HT-29 (cell line): ENCODE measurements around the gene PCID2. TPM values are rescaled to one million over a fixed set of nuclear protein-coding genes. Genes with fewer than 3 reads are reported as not detected.

Experiments used
- DNase-seq: peaks from one replicate; pipeline ENCODE4 v3.0.0-alpha.2; 2015; ENCODE audit warnings: low spot score
- total RNA-seq: library from RNA; depleted of rRNA; stranded (reverse); fragments of >200 nt; shearing (Covaris generic); gene quantifications from 2 replicates; pipeline ENCODE4 v1.2.3, GENCODE V29; 2014

PCID2 gene
- total RNA-seq, 1 experiment from 2014 or later, result 62.4 TPM

DNA sequence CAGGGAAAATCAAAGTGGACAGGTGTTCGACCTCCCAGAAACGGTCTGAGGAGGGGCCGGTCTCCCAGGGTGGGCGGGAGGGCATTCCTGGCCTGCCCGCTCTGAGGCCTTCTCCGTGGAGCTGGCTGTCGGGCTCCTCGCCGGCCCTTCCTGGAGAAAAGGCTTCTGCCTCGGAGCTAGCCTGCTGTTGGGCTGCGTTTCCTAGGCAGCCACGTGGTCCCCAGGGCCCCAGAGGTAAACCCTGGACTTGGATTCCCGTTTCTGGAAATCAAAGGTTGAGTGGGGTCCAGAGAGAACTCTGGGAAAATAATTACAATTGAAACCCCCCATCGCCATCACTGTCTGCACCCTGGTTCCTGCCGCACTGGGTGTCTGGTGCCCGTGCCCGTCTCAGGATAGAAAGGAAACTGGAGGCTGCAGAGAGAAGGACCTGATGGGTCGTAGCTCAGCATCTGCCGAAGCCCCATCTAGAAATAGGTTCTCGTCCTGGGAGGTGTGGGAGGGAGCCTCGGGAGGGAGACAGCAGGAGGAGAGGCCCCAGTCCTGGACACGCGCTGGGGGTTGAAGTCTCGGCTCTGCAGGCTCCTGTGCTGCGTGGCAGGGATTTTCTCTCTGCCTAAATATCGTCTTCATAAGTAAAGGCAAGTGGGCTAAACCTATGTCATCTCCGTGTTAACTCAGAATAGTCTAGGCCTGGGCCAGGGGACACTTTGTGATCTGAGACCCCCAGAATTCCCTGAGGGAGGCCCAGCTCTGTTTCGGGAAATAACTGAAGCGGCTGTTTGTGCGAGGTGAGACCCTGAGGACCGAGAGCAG, 57.7 kb downstream of the PCID2 start:
- no peak for DNase-seq

DNA sequence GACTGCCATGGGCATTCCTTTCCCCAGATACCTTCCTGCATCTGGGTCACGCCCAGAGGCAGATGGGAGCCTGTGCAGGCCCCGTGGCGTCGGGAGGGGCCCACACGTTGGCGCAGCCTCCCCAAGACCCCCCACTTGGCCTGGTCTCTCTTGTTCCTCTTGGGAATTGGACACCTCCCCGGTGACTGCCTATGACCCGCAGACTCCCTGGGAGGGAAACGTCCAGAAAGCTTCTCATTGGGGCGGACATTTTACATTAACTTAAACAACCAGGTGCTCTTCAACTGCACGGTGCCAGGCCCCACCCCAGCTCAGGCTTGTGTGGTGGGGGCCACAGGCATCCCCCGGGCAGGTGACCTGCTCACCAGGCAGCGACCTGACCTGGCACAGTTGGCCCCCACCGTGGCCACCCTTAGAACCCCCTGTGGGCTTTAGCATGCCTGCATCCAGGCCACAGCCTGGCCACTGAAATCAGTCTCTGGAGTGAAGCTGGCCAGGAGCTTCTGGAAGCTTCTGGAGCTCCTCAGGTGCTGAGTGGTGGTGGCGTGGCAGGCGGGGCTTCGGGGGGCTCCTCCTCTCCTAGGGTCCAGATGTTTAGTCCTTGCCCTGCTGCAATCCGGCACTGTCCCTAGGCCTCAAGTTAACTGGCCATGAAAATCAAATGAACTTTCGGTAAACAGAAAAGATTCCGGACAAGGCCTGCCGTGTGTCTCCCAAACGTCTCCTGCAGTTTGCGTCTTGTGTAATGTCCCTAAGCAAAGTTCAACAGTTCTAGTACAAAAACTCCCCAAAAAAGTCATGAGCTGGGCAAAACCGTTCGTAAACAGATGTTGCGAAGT, 58.5 kb downstream of the PCID2 start:
- DNase-seq, result no peak

DNA sequence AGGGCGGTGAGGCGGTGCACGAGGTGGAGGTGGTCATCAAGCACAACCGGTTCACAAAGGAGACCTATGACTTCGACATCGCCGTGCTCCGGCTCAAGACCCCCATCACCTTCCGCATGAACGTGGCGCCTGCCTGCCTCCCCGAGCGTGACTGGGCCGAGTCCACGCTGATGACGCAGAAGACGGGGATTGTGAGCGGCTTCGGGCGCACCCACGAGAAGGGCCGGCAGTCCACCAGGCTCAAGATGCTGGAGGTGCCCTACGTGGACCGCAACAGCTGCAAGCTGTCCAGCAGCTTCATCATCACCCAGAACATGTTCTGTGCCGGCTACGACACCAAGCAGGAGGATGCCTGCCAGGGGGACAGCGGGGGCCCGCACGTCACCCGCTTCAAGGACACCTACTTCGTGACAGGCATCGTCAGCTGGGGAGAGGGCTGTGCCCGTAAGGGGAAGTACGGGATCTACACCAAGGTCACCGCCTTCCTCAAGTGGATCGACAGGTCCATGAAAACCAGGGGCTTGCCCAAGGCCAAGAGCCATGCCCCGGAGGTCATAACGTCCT, 59.4 kb downstream of the PCID2 start:
- DNase-seq, result no peak

DNA sequence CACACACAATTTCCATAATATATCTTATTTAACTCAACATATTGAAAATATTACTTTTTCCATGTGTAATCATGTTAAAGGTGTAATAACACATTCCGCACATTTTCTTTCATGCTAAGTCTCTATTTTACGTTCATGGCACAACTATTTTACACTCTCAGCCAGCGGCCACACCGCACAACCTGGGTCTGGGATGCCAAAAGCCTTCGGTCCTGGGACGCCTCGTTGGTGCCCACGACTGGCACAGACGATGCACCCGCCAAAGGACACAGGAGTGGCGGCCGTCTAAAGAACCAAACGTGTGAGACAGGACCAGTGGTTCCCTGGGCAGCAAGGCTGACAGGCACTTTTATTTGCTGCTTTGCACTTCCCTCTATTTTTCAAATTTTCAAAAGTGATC, 60.1 kb downstream of the PCID2 start:
- DNase-seq, result no peak

DNA sequence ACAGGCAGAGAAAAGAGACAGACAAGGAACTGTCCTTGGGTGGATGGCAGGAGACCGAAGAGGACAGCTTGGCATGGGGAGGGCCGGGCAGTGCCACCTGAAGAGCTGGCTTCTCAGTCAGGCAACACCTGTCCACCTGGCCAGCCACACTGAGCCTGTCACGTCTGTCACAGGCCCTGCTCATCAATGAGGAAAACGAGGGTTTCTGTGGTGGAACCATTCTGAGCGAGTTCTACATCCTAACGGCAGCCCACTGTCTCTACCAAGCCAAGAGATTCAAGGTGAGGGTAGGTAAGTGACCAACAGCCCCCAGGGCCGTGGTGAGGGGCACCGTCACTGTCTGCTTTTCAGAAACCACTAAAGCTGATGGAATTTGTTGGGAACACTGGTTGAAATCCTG, 61.3 kb downstream of the PCID2 start:
- DNase-seq, result no peak

DNA sequence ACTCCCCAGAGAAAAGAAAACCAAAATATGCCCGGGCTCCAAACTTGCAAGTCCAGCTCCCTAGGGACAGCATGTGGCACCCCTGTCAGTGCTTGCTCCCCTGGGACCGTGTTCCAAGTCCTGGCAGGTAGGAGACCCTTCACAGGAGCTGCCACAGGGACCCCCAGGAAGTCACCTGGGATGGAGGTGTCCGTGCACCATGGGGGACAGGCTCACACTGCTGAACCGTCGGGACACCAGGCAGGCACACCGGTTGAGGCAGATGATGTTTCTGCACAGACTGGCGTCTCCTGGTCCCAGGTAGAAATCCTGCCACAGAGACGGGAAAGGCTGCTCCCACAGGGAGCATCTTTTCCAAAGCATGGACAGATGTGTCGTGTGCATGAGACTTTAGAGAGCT, 61.7 kb downstream of the PCID2 start:
- DNase-seq, result no peak

DNA sequence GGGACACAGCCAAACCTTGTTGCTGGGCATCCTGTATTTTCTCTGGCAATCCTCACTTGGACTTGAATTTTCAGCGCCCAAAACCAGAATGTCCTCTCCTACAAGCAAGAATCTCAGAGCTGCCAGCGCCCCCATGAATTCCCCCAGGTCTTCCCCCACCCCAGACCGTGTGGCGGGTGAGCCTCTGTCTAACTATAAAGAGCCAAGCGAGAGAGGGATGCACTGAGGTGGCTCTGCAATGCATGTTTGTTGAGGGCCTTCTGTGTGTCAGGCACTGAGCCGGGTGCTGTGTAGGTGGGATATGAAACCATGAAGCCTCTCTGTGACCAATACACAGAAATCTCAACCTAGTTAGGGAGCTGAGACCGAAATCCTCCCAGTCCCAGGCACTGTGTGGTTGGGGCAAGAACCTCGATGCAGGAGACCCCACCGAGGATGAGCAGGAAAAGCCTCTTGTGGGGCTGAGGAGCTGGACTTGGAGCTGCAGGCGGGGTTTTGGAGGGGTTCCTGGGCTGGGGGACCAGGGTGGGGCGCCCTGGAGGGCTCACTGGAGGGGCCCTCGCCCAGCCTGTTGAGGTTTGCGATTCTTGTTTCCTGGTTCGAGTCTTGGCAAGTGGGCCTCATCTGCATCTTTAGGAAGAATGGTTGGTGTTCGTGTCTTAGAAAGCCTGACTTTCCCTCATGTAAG, 62.4 kb downstream of the PCID2 start:
- DNase-seq, result no peak

DNA sequence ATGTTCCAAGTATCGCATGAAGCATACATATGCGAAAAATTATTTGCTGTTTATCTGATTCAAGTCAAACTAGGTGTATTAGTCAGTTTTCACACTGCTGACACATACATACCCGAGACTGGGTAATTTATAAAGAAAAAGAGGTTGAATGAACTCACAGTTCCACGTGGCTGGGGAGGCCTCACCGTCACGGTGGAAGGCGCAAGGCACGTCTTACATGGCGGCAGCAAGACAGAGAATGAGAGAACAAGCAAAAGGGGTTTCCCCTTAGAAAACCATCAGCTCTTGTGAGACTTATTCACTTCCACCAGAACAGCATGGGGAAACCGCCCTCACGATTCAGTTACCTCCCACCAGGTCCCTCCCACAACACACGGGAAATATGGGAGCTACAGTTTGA, 63.0 kb downstream of the PCID2 start:
- DNase-seq, result no peak

DNA sequence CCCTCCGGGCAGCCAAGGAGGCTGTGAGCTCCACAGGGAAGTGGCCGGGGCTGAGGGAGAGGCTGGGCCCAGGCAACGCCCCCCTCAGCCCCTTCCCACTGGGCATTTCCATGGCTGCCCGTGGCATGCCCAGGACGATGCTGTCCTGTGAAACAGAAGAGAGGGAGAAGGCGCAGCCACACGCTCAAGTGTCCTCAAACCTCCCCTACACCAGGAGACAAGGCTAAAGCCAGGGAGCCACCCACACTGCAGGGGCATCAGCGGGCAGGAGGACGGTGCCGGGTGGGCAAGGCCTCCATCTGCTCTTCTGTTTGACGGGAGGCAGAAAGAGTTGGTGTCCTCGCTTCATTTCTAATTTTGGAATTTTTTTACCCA, 64.2 kb downstream of the PCID2 start:
- no peak for DNase-seq

DNA sequence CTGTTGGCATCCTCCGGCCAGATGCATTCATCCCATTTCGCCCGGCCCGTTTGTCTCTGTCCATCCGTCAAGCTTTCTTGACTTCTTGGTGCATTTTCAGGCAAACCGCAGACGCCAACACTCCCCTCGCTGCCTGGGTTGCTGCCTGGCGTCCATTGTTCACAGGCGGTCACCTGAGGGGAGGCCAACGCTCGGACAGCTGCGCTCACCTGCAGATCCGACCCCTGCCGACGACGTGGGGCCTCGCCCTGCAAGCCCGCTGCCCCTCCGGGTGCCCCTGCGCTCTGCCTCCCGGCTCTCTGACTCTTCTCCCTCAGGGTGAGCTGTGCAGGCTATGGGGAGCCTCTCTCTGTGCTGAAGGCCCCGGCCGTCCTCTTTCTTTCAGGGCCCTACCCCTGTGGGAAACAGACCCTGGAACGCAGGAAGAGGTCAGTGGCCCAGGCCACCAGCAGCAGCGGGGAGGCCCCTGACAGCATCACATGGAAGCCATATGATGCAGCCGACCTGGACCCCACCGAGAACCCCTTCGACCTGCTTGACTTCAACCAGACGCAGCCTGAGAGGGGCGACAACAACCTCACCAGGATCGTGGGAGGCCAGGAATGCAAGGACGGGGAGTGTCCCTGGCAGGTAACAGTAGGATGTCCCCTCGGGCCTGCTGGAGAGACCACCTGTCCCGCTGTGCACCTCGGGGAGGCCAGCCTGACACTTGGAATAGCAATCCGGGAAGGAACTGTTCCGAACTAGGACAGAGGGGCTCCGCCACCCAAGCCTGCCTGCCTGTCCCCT, 64.8 kb downstream of the PCID2 start:
- DNase-seq, result no peak

DNA sequence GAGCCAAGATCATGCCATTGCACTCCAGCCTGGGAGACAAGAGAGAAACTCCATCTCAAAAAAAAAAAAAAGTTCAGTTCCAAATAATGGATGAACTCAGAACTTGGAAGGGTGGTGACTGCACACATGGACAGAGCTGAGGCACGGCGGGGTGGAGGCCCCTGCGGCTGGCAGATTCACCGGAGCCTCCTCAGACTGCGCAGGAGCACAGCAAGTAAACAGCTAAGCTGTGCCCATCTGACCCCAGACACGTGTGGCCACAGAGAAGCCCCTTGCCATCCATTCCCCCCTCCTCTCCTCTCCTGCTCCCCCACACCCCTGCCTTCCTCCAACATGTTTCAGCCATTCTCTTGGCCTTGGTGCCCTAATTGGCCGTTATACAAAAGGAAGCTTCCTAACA, 65.6 kb downstream of the PCID2 start:
- no peak for DNase-seq

DNA sequence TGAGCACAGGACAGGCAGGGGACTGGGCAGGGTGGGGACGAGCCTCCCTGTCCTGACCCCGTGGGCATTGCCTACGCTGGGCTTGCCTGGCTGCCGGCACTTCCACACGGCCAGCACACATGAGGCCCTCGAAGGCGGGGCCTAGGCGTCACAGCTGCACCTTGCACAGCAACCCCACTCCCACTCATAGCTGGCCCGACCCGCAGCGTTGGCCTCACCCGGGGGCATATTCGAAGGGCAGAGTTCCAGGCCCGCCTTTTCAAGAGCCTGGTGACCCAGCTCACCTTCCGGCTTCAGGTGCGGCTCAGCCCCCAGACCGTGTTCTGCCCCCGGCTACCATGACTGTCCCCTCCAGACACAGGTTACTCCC, 66.9 kb downstream of the PCID2 start:
- no peak for DNase-seq

DNA sequence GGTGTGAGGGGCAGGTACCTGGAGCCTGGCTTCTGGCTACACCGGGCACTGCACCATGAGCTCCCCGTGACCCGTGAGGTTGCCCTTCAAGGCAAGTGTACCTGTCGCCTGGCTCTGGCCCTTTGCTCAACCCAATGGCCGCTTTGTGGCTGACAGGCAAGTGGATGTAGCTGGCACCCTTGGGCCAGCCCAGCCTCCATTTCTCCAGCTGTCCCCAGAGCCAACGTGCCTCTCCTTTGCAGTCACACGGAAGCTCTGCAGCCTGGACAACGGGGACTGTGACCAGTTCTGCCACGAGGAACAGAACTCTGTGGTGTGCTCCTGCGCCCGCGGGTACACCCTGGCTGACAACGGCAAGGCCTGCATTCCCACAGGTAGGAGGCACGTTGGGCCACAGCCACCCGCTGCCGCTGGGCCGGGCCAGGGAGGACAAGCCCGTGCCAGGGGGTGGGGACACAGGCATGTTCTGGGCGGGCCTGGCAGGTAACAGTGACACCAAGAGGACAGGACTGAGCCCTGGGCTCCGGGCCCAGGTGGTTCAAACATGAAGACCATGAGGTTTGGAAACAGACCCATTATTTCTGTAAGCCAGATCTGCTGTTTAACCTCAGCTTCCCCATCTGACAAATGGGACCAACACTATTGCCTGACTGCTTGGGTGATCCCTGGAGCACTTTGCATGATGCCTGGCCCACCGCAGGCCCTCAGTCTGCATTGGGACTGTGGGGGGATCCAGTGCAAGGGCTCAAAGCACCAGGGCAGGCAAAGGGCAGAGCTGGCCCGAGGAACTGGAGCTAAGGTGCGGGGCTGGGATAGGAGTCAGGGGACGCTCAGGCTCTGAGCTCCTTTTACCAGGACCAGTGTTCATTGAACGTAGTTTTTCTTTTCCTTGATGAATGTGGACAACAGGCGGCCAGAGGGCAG, 67.5 kb downstream of the PCID2 start:
- no peak for DNase-seq

DNA sequence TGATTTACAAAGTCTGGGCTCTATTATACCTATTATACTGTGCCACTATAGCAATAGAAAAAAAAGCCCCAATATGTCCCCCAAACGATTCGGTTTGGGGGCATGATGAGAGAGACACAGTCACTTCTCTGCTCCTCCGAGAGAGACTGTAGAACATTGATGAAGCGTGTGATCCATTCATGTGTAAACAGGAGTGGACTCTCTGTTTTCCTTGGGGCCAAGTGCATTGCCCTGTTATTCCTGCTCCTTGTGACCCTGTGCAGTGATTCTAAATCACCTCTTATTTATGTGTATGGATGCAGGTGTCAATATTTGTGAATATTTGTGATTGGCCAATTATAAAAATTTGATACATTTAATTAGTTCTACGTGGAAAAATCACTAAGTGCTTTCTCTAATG, 68.9 kb downstream of the PCID2 start:
- no peak for DNase-seq

DNA sequence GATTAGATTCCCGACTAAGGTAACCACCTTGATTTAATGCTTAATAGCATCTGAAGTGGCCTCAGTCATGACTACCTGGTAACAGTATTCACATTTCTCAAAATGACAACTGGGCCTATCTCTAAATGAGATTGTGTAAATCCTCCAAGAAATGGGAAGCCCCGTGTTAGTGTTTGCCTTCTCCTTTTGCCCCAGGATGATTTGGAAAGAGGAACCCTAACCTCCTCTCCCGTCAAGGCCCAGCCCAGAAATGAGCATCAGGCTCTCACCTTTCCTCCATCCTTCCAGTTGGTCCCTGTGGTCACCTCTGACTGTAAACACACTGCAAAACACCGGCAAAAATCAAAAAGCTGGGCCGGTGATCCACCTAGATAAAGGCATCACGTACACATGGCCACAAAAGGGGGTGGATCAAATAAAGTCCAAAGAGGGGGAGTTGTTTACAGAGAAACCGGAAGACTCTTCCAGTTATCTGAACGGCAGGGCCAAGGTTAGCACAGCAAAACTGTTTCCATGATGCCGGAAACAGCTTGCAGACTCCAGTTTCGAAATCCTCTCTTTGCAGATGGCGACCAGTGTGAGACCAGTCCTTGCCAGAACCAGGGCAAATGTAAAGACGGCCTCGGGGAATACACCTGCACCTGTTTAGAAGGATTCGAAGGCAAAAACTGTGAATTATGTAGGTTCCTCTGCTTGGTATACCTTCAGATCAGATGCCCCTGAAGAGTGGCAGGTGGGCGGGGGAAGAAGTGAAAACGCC, 69.5 kb downstream of the PCID2 start:
- DNase-seq, result no peak

DNA sequence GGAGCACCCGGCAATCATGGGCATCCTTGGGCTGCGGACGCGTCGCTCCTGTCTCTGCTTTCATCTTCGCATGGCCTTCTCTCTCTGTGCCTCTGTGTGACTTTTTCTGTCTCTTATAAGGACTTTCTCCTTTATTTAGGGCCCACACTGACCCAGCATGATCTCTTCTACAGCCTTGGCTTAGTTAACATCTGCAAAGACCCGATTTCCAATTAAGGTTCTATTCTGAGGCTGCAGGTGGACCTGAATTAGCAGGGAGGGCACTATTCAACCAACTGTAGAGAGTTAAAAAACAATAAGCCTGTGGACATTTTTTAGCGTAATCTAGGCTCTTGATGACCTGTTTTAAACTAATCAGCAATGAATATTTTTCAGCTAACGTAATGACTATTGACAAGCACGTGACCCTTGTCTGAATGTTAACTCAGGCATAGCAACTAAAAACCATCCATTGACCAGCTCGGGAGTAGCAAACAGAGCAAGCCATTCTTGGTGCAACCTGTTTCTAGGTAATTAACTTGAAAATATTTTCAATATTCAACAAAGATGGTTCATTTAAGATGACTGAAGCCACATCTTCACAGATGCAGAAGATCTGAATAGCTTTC, 70.7 kb downstream of the PCID2 start:
- no peak for DNase-seq

DNA sequence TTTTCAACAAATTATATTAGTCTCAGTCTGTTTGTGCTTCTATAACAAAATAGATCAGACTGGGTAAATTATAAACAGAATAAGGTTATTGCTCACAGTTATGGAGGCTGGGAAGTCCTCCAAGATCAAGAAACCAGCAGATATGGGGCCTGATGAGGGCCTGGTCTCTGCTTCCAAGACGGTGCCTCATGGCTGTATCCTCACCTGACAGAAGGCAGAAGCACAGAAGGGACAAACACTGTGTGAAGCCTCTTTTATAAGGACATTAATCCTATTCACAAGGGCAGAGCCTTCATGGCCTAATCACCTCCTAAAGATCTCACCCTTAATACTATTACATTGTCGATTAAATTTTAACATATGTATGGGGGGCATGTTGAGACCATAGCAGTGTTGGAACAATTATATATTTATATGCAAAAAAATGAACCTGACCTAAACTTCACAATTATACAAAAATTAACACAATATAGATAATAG, 73.1 kb downstream of the PCID2 start:
- no peak for DNase-seq

DNA sequence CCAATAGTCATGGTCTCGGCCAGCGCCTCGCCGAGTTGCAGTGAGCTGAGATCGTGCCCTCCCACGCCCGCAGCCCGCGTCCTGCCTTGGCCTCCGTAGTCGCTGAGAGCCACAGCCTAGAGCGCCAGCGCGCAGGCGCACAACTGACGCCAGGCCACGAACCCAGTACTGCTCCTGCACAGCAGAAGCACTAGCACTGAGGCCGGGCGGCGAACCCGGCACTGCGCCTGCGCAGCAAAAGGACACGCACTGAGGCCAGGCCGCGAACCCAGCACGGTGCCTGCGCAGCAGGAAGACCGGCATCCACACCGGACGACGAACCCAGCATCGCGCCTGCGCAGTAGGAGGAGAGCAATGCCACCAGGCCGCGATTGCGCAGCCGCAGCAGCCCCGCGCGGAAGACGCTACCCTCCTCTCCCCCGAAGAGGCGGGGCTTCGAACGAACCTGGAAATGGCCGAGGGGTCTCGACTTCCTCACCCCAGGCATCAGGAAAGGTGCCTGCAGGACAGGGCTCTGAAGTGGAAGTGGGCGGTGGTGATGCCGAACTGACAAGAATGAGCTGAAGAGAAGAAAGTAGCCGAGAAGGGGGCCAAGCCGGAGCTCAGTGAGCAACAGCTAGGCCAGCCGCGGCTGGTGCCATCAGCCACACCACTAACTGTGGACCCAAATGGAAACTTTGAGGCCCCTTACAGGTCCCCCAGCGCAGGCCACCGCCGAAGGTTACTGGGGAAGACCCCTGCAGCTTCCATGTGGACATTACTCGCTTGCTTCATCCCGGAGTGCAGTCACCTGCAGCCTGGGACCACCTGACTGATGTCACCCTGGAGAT, 78.3 kb downstream of the PCID2 start:
- no peak for DNase-seq
